ENCODE results near the gene VWA2.

GRCh38 chr10:114282526-114282925 is 43.5 kb downstream of the VWA2 start:
- TF ChIP-seq CTCF (IDR thresholded peaks at IDR 0.05): no peak
- TF ChIP-seq POLR2A (IDR thresholded peaks at IDR 0.05): no peak

All from uterus (tissue), 2 donors.